ENCODE measurements around the gene SLC38A4.
A peak's percentile ranks its signal among the peaks of the same experiment; 100 is the strongest.

The SLC38A4 gene

DNA sequence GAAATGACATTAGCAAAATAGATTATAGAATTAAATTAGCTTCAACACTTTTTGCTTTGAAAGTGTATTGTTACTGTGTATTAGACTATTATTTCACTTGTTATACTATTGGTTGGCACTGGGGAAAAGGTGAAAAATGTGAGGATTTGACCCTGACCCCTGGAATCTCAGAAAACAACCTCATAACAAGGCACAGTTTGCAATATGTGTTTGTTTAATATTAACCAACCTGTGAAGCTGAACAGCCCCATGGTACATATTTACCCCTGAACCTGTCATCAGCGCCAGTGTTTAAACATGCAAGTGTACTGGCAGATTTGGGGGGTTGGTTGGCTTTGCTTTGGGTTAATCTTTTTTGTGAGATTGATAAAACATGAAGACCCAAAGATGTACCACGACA lies 11.7 kb downstream of the SLC38A4 start:
- DNase-seq (ENCODE audit: low read depth, low spot score): no peak

DNA sequence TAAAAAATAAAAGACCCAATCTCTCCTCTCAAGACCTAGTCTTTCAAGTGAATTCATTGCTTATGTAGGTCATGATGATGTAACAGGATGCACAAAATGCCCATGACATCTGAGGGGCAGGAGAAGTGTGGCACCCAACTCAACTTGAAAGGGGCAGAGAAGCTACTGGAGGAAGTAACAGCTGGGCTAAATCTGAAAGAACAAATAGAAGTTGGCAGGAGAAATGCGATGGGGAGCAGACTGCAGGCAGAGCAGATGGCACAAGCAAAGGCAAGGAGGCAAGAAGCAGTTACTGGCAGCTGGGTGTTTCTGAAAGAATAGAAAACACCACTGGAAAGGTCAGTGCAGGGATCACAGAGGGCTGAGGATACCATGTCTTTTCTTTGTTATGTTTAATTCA lies 14.6 kb downstream of the SLC38A4 start:
- no peak for DNase-seq (ENCODE audit: low read depth, low spot score)

- no peak for DNase-seq (ENCODE audit: low read depth, low spot score)
These were observed 16.7 kb downstream of the SLC38A4 start for GRCh38 chr12:46808955-46809697.

- no peak for DNase-seq (ENCODE audit: low read depth, low spot score)
These were observed 17.5 kb downstream of the SLC38A4 start for GRCh38 chr12:46808317-46808716.

- no peak for DNase-seq (ENCODE audit: low read depth, low spot score)
These were observed 21.7 kb downstream of the SLC38A4 start for GRCh38 chr12:46804054-46804453.

DNA sequence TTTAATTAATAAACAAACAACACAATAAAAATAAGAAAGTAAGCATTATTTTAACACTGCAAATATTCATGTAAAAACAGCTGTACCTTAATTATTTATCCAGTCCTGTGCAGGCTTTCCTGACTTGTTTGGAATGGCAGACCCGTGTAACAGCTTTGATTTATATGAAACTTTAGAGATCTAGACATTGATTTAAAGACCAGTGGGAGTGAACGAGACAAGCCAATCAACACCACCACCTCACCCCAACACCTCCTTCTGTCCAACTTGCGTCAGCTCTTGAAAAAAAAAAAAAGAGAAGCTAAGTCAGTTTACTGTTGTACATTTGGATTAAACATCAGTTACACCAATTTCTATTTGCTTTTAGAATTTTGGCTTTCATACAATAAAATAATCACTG lies 22.3 kb downstream of the SLC38A4 start:
- no peak for DNase-seq (ENCODE audit: low read depth, low spot score)

DNA sequence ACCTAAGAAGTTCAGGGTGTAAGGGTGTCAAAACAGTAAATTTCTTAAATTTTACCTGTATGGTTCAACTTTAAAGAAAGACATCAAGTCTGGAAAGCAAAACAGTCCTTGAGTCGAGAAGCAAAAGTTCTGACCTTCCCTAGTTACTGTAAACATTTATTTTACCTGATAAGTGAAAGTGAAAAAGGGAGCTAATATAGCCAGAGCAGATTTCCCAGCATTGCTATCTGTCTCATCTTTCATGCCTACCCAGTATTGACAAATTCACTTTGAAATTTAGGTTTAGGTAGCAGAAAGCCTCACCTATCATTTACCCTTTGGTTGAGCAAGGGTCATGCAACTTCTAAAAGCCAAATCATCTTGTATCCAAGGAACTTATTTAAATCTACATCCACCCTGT lies 24.5 kb downstream of the SLC38A4 start:
- no peak for DNase-seq (ENCODE audit: low read depth, low spot score)

- no peak for DNase-seq (ENCODE audit: low read depth, low spot score)
These were observed 25.6 kb downstream of the SLC38A4 start for GRCh38 chr12:46800160-46800559.

DNA sequence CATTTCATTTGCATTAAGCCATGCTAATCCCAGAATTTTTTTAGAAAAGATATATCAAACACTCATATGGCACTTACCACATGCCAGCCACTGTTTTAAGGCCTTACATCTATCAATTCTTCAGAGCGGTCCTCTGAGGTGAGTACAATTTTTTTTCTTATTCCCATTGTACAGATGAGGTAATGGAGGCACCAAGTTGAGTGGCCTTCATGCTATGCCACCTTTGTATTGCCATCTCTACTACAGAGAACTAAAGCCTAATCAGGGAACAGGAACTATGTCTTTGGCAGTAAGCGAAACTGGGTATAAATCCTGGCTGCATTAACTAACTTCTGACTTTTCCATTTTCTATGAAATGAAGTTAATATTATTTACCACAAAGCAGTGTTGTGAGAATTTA lies 27.1 kb downstream of the SLC38A4 start:
- no peak for DNase-seq (ENCODE audit: low read depth, low spot score)

DNA sequence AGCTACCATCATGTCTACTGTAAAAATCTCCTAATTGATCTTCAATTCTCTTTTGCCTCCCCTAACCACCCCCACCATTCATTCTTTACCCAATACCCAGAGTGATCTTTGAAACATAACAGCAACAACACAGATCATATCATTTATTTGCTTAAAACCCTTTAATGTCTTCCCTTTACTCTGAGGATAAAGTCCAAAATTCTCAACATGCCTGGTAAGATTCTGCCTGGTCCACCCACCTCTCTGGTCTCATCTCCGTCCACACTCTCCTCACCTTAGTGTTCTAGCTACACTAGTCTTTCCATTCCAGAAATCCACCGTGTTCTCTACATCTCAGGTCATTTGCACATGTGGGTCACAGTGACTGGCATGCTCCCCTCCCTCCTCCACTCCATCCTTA lies 27.7 kb downstream of the SLC38A4 start:
- no peak for DNase-seq (ENCODE audit: low read depth, low spot score)

GRCh38 chr12:46795988-46796387 lies 29.8 kb downstream of the SLC38A4 start:
- DNase-seq (ENCODE audit: low read depth, low spot score): no peak

- DNase-seq (ENCODE audit: low read depth, low spot score): no peak
These were observed 31.1 kb downstream of the SLC38A4 start for GRCh38 chr12:46794593-46795190.

DNA sequence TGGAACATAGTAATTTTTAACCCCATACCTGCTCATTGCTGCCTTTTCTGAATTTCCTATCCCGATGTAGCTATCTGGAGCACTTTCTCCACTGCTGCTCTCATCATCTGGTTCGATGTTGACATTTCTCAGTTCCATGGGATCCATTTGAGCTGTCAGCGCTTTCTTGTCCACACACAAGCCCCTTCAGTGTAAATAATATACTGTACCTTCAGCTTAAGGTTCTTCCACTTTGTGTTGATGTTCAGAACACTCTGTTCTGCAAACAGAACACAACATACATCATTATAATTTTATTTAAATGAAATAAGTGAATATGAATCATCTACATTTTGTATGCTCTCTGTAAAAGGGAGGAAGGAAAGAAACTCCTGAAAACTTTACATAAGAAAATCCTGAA lies 32.9 kb downstream of the SLC38A4 start:
- DNase-seq (ENCODE audit: low read depth, low spot score): no peak

DNA sequence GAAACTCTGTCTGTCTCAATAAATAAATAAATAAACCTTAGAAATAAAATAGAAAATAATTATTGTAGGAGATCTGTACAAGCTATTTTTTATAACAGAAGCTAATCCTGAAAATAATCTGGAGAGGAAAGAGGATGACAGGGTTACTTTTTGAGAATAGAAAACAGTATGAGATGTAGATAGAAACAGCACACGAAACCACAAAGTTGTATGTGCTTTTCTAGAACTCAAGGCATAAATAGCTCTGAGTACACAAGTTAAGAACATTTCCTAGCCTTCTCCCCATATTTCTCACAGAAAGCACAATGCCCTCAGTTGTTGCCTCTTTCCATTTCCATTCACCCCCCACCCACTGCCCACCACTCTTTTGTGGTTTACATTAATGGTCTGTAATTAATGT lies 35.7 kb downstream of the SLC38A4 start:
- DNase-seq (ENCODE audit: low read depth, low spot score): no peak

GRCh38 chr12:46788072-46788887 lies 37.5 kb downstream of the SLC38A4 start:
- peak; percentile 36 for DNase-seq (ENCODE audit: low read depth, low spot score)

- no peak for DNase-seq (ENCODE audit: low read depth, low spot score)
These were observed 38.2 kb downstream of the SLC38A4 start for GRCh38 chr12:46787496-46788055.

- DNase-seq (ENCODE audit: low read depth, low spot score): no peak
These were observed 39.0 kb downstream of the SLC38A4 start for GRCh38 chr12:46786774-46787173.

DNA sequence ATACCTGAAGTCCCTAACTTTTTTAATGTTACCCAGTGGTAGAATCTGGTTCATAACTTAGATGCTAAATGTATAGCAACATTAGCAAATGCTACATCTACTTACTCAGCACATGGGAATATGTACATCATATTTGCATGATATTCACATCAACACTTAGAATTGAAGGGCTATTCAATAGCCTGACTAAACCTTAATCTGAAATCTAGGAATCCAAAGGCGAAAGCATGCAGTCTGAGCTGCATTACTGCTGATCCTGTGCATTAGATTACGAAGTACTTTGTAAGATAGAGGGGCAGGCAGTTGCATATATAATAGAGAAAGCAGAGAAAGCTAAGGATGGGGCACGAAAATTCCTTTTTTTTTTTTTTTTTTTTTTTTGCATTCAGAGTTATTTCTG lies 40.4 kb downstream of the SLC38A4 start:
- no peak for DNase-seq (ENCODE audit: low read depth, low spot score)

- DNase-seq (ENCODE audit: low read depth, low spot score): no peak
These were observed 41.9 kb downstream of the SLC38A4 start for GRCh38 chr12:46783871-46784270.

- no peak for DNase-seq (ENCODE audit: low read depth, low spot score)
These were observed 45.9 kb downstream of the SLC38A4 start for GRCh38 chr12:46779879-46780278.

DNA sequence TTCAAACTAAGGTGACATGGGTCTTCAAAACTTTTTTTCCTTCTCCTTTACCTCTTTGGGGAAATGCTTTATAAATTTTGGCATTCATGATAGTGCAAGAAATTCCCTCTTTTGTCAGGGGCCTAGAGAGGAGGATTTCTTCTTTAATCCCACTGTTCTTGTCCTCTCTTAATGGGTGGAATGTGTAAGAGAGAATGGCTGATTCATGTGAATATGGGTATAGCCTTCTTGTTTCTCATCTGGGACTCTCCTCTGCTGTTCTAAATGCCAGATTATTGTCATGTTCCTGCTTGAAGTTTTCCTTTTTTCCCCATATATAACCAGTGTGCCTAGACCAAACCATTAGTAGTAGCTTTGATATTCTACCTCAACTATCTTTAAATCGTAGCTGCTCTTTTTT lies 46.7 kb downstream of the SLC38A4 start:
- no peak for DNase-seq (ENCODE audit: low read depth, low spot score)

- no peak for DNase-seq (ENCODE audit: low read depth, low spot score)
These were observed 47.4 kb downstream of the SLC38A4 start for GRCh38 chr12:46778415-46778814.
